Endothelial cell of umbilical vein (primary cell): ENCODE results near the gene RIMOC1. TPM values are rescaled to one million over a fixed set of nuclear protein-coding genes. Genes with fewer than 3 reads are reported as not detected.

ENCODE experiments used
- BruUV-seq: library from RNA; stranded (reverse); fragments of 400-500 nt; replicated peaks from 2 replicates; lab custom pipeline; 2021; lab: Mats Ljungman, UMichigan
- CTCF ChIA-PET: fragments of 300-600, 350-600 bp; sonication (Branson Sonifier 250); formaldehyde crosslinking; loops from one replicate; lab custom pipeline; 2021; ENCODE audit warnings: antibody characterized with exemption, inconsistent platforms; lab: Charles Lee
- POLR2A ChIA-PET: fragments of 300-600, 350-600 bp; sonication (Branson Sonifier 250); formaldehyde crosslinking; loops from one replicate; lab custom pipeline; 2021; ENCODE audit warnings: antibody characterized with exemption, inconsistent platforms; lab: Charles Lee
- DNase-seq: peaks from one replicate; pipeline ENCODE4 v3.0.0-alpha.2; 2011; ENCODE audit warnings: low read depth, low spot score
- FAIRE-seq: peaks from 2 replicates; lab custom pipeline; 2011; peaks lifted over from hg19 to GRCh38; lab: Jason Lieb, UNC
- H2AFZ ChIP-seq: 2 replicates; pipeline ENCODE4 v1.6.0; 2012; ENCODE audit warnings: low read depth, low read length, control low read depth, inconsistent platforms
- H3K27ac ChIP-seq: 2 replicates; pipeline ENCODE4 v1.5.1; 2011; ENCODE audit warnings: low read depth, mild to moderate bottlenecking, control low read depth, low read length, moderate library complexity; ENCODE audit not compliant: insufficient read depth
- H3K27me3 ChIP-seq, 2 experiments: 2 replicates each; pipeline versions ENCODE4 v1.6.0 to v1.6.1; 2011; ENCODE audit warnings: low read length in 2 of 2, mixed read lengths in 1 of 2; ENCODE audit not compliant: control insufficient read depth in 2 of 2, insufficient read depth in 2 of 2
- H3K36me3 ChIP-seq, 2 experiments: 2 replicates in 1 of 2; 3 replicates in 1 of 2; pipeline ENCODE4 v1.5.1; 2011; ENCODE audit warnings: low read length in 2 of 2, mild to moderate bottlenecking in 1 of 2, moderate library complexity in 1 of 2; ENCODE audit not compliant: control insufficient read depth in 2 of 2, insufficient read depth in 2 of 2; ENCODE audit errors: extremely low read depth in 1 of 2
- H3K4me1 ChIP-seq: 3 replicates; pipeline ENCODE4 v1.5.1; 2011; ENCODE audit warnings: mild to moderate bottlenecking, low read length; ENCODE audit not compliant: control insufficient read depth, insufficient read depth; ENCODE audit errors: extremely low read depth
- H3K4me2 ChIP-seq: 2 replicates; pipeline ENCODE4 v1.6.1; 2011; ENCODE audit warnings: low read length, control low read depth, mixed read lengths; ENCODE audit not compliant: insufficient read depth
- H3K4me3 ChIP-seq, 3 experiments: fragments of 200-600 bp in 1 of 3; sonication (generic), shearing (Covaris generic) in 1 of 3; replicated peaks in 1 of 3; 2 replicates each; pipeline ENCODE4 v1.5.1; 2011 to 2016; ENCODE audit warnings: control low read depth in 3 of 3, low read length in 3 of 3, mild to moderate bottlenecking in 2 of 3, inconsistent platforms in 1 of 3, low read depth in 1 of 3, moderate library complexity in 1 of 3; ENCODE audit not compliant: insufficient read depth in 1 of 3
- H3K79me2 ChIP-seq: 2 replicates; pipeline ENCODE4 v1.6.0; 2012; ENCODE audit warnings: low read length, inconsistent platforms; ENCODE audit not compliant: control insufficient read depth, insufficient read depth
- H3K9ac ChIP-seq: replicated peaks from 2 replicates; pipeline ENCODE3; 2011; ENCODE audit warnings: low read length, control low read depth; ENCODE audit not compliant: insufficient read depth; ENCODE audit errors: extremely low read depth
- H3K9me1 ChIP-seq: replicated peaks from 3 replicates; pipeline ENCODE4 v1.6.0; 2011; ENCODE audit warnings: mild to moderate bottlenecking, low read length; ENCODE audit not compliant: control insufficient read depth, insufficient read depth; ENCODE audit errors: extremely low read depth
- H3K9me3 ChIP-seq: replicated peaks from 2 replicates; pipeline ENCODE4 v1.5.1; 2012; ENCODE audit warnings: low read length, inconsistent platforms; ENCODE audit not compliant: control insufficient read depth, insufficient read depth
- H4K20me1 ChIP-seq: replicated peaks from 2 replicates; pipeline ENCODE3; 2011; ENCODE audit warnings: mild to moderate bottlenecking, low read length; ENCODE audit not compliant: control insufficient read depth, insufficient read depth; ENCODE audit errors: extremely low read depth
- CTCF ChIP-seq, 2 donors: IDR thresholded peaks; 1 replicate in 1 of 2; 2 replicates in 1 of 2; pipeline ENCODE4 v1.5.1; 2011; ENCODE audit warnings: low read length in 2 of 2, mild to moderate bottlenecking in 2 of 2, moderate library complexity in 2 of 2, control low read depth in 1 of 2, inconsistent platforms in 1 of 2, low read depth in 1 of 2; ENCODE audit not compliant: insufficient read depth in 1 of 2; ENCODE audit errors: extremely low read depth in 1 of 2
- EZH2 ChIP-seq: IDR thresholded peaks from 2 replicates; pipeline ENCODE4 v1.6.1; 2012; ENCODE audit warnings: borderline replicate concordance, low read depth, mild to moderate bottlenecking, moderate library complexity, low read length, inconsistent platforms; ENCODE audit not compliant: severe bottlenecking
- FOS ChIP-seq: IDR thresholded peaks from 2 replicates; pipeline ENCODE4 v1.6.1; 2011; ENCODE audit warnings: mild to moderate bottlenecking, low read length, moderate library complexity, borderline replicate concordance; ENCODE audit not compliant: insufficient read depth
- GATA2 ChIP-seq: IDR thresholded peaks from 2 replicates; pipeline ENCODE4 v1.7.0; 2011; ENCODE audit warnings: low read depth, mild to moderate bottlenecking, moderate library complexity, mixed read lengths, low read length; ENCODE audit not compliant: insufficient read length, insufficient read depth
- JUN ChIP-seq: IDR thresholded peaks from 2 replicates; pipeline ENCODE4 v1.6.1; 2011; ENCODE audit warnings: borderline replicate concordance, low read depth; ENCODE audit not compliant: insufficient read length, insufficient read depth
- MAX ChIP-seq: IDR thresholded peaks from 2 replicates; pipeline ENCODE4 v1.6.1; 2011; ENCODE audit not compliant: insufficient read depth, insufficient read length
- MYC ChIP-seq: IDR thresholded peaks from one replicate; pipeline ENCODE4 v1.6.1; 2011; ENCODE audit warnings: mild to moderate bottlenecking, low read depth, low read length
- POLR2A ChIP-seq: IDR thresholded peaks from 2 replicates; pipeline ENCODE4 v1.6.1; 2012; ENCODE audit warnings: low read depth, mild to moderate bottlenecking, control low read depth, low read length
- POLR2AphosphoS5 ChIP-seq: IDR thresholded peaks from 2 replicates; pipeline ENCODE4 v1.6.1; 2012; ENCODE audit warnings: low read depth, mild to moderate bottlenecking, control low read depth, low read length, moderate library complexity; ENCODE audit not compliant: insufficient read depth
- dilution Hi-C: fragments of 300-500 bp; cut with MboI; formaldehyde crosslinking; loops from one replicate; pipeline ENCODE4 v1.15.0; 2019; ENCODE audit warnings: low sequenced_read_pairs; ENCODE audit not compliant: extremely low pct_ligation_motif_present
- intact Hi-C: fragments of 100-400 bp; cut with micrococcal nuclease; formaldehyde crosslinking; loops from one replicate; pipeline ENCODE4 v1.10.0; 2022
- polyA plus RNA-seq, 4 experiments: library from polyadenylated mRNA; depleted of rRNA in 3 of 4; stranded (reverse) in 3 of 4; unstranded in 1 of 4; fragments of >200 nt; gene quantifications; 2 replicates each; pipeline versions ENCODE4 v1.2.1 to v1.2.3, GENCODE V29; 2011 to 2012; ENCODE audit warnings: missing spikeins in 1 of 4
- total RNA-seq: library from RNA; stranded (reverse); gene quantifications from 2 replicates; pipeline ENCODE4 v1.2.3, GENCODE V29; 2021

RIMOC1 gene
- total and polyA plus RNA-seq, 2 donors (not counting 3 experiments of a cell fraction or from before 2014, with no cell fraction given), result 15.7 to 32.0 TPM

- Histone ChIP-seq H3K27me3 (no peaks in the 10 kb centered on the region), H3K9me1 (no peaks in the 10 kb centered on the region), H3K9ac (peak within 1 kb of the TSS; percentile 92), H3K79me2 (no peaks in the 10 kb centered on the region), H3K9me3 (no peaks in the 10 kb centered on the region), H3K4me2 (peak within 1 kb of the TSS; percentile 81), H3K36me3 (peaks cover 0 to 1% of the 10 kb centered on the region in 2 experiments), H4K20me1 (no peaks in the 10 kb centered on the region), H3K4me3 (peak within 1 kb of the TSS; percentile 27 to 77 (median 66)), H3K27ac (peak within 1 kb of the TSS; percentile 92), H3K4me1 (peaks cover 22% of the 10 kb centered on the region), H2AFZ (peak within 1 kb of the TSS; percentile 83)
- dilution Hi-C loops (no loop called here), intact Hi-C loops (loop anchor here (1.0 to 10.0 kb wide), 6 partner anchors 21 to 1560 kb away; partner anchors contain the start of genes OXCT1, RIMOC1, TMEM267 and ZNF131)
- DNase-seq (peak; percentile 88), FAIRE-seq (no peak)
- ChIA-PET POLR2A (interaction anchor here (0.9 to 1.8 kb wide), 2 partner anchors 21 to 1141 kb away, joined by 3 to 4 read pairs; partner anchors contain the start of gene RIMOC1), CTCF (interaction anchor here (0.7 to 1.7 kb wide), 9 partner anchors 9 to 964 kb away, joined by 3 to 7 read pairs (median 3); partner anchors contain the start of genes GHR and RIMOC1)
- no TSS peak for BruUV-seq
- TF ChIP-seq CTCF (IDR thresholded peaks at IDR 0.05; ENCODE audit: extremely low read depth in 1 of 2, insufficient read depth in 1 of 2, low read depth in 1 of 2, low read length in 2 of 2), result peak; percentile 50 to 74
- TF ChIP-seq POLR2AphosphoS5, result peak; percentile 90
- peak; percentile 86 for TF ChIP-seq POLR2A
- TF ChIP-seq GATA2, result no peak
- TF ChIP-seq MYC, result peak; percentile 86
- TF ChIP-seq FOS, result no peak
- no peak for TF ChIP-seq EZH2
- TF ChIP-seq MAX, result no peak
- TF ChIP-seq JUN, result no peak
Measured at GRCh38 chr5:41924872-41925554, 20.9 kb downstream of the RIMOC1 start, which contains the start of gene FBXO4. TSS of gene FBXO4 (plus strand) at chr5:41925281. CDS start at chr5:41925310, 29 bp downstream.
